Liver (tissue), 3 donors: ENCODE data around the gene GATA2.

Experiments used
- GABPA ChIP-seq, 2 donors: IDR thresholded peaks in 1 of 2; conservative IDR thresholded peaks in 1 of 2; 2 replicates each; pipeline ENCODE4 v1.6.1; 2016; ENCODE audit warnings: antibody characterized with exemption in 2 of 2, mild to moderate bottlenecking in 1 of 2, moderate library complexity in 1 of 2
- HNF4G ChIP-seq: IDR thresholded peaks from 2 replicates; pipeline ENCODE4 v1.6.1; 2016; ENCODE audit warnings: antibody characterized with exemption
- JUND ChIP-seq, 2 donors: IDR thresholded peaks; 2 replicates each; pipeline ENCODE4 v1.6.1; 2016; ENCODE audit warnings: antibody characterized with exemption in 2 of 2
- RAD21 ChIP-seq, 2 donors: IDR thresholded peaks; 2 replicates each; pipeline ENCODE4 v1.6.1; 2016; ENCODE audit warnings: antibody characterized with exemption in 2 of 2, mild to moderate bottlenecking in 2 of 2
- SP1 ChIP-seq: IDR thresholded peaks from 2 replicates; pipeline ENCODE4 v1.6.1; 2018; ENCODE audit warnings: antibody characterized with exemption, mild to moderate bottlenecking
- TAF1 ChIP-seq: conservative IDR thresholded peaks from 2 replicates; pipeline ENCODE4 v1.6.1; 2016; ENCODE audit warnings: antibody characterized with exemption, mild to moderate bottlenecking
- TF ChIP-seq, protein P1 (sequence below): fragments of 150-350 bp; IDR thresholded peaks from 2 replicates; pipeline ENCODE4 v1.5.1; 2017; ENCODE audit warnings: improper control_type of control experiment, low read depth, low read length; ENCODE audit not compliant: missing input control
- TF ChIP-seq, protein P2 (sequence below): IDR thresholded peaks from 2 replicates; pipeline ENCODE4 v1.6.1; 2016; ENCODE audit warnings: antibody characterized with exemption
- TF ChIP-seq, protein P3 (sequence below): IDR thresholded peaks from 2 replicates; pipeline ENCODE4 v1.6.1; 2016; ENCODE audit warnings: antibody characterized with exemption
- TF ChIP-seq, protein P4 (sequence below): IDR thresholded peaks from 2 replicates; pipeline ENCODE4 v1.6.1; 2016; ENCODE audit warnings: antibody characterized with exemption, mild to moderate bottlenecking
- TF ChIP-seq, protein P5 (sequence below): IDR thresholded peaks from 2 replicates; pipeline ENCODE4 v1.6.1; 2016; ENCODE audit warnings: antibody characterized with exemption
- donor health status: healthy.
- donor health status: healthy.

DNA sequence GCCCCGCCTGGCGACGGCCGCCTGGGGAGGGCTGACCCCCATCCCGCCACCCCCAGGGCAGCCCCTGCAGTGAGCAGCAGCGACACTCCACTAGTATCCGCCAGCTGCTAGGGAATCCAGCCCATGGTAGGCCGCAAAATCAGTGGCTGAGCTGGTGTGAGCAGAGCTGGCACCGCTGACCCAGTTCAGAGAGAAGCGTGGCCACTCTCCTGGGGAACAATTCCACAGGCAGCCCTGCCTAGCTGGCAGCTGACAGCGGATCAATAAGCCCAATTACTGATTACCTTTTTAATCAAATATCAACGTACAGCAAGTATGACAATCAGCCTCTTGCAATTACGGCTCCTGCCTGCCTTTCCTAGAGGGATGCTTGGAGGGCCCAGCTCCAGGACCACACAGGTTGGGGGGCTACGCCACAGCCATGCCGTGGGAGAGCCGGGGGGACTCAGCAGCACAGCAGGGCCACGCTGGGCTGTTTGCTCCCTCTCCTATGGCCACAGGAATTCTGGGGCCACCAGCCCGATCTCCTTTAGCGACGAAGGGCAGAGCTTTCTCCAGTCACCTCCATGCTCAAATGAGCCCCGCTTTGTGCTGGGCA, 40.2 kb downstream of the GATA2 start:
- TF ChIP-seq, protein P1, sequence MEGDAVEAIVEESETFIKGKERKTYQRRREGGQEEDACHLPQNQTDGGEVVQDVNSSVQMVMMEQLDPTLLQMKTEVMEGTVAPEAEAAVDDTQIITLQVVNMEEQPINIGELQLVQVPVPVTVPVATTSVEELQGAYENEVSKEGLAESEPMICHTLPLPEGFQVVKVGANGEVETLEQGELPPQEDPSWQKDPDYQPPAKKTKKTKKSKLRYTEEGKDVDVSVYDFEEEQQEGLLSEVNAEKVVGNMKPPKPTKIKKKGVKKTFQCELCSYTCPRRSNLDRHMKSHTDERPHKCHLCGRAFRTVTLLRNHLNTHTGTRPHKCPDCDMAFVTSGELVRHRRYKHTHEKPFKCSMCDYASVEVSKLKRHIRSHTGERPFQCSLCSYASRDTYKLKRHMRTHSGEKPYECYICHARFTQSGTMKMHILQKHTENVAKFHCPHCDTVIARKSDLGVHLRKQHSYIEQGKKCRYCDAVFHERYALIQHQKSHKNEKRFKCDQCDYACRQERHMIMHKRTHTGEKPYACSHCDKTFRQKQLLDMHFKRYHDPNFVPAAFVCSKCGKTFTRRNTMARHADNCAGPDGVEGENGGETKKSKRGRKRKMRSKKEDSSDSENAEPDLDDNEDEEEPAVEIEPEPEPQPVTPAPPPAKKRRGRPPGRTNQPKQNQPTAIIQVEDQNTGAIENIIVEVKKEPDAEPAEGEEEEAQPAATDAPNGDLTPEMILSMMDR = no peak
- TF ChIP-seq, protein P2, sequence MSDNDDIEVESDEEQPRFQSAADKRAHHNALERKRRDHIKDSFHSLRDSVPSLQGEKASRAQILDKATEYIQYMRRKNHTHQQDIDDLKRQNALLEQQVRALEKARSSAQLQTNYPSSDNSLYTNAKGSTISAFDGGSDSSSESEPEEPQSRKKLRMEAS = no peak
- TF ChIP-seq TAF1 (no peak), RAD21 (IDR thresholded peaks at IDR 0.05) (no peak), JUND (IDR thresholded peaks at IDR 0.05) (no peak), GABPA (IDR thresholded peaks at IDR 0.05 in 1 of 2, conservative IDR thresholded peaks at IDR 0.05 in 1 of 2) (no peak), SP1 (no peak), HNF4G (no peak)
- TF ChIP-seq, protein P3, sequence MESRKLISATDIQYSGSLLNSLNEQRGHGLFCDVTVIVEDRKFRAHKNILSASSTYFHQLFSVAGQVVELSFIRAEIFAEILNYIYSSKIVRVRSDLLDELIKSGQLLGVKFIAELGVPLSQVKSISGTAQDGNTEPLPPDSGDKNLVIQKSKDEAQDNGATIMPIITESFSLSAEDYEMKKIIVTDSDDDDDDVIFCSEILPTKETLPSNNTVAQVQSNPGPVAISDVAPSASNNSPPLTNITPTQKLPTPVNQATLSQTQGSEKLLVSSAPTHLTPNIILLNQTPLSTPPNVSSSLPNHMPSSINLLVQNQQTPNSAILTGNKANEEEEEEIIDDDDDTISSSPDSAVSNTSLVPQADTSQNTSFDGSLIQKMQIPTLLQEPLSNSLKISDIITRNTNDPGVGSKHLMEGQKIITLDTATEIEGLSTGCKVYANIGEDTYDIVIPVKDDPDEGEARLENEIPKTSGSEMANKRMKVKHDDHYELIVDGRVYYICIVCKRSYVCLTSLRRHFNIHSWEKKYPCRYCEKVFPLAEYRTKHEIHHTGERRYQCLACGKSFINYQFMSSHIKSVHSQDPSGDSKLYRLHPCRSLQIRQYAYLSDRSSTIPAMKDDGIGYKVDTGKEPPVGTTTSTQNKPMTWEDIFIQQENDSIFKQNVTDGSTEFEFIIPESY = no peak
- TF ChIP-seq, protein P4, sequence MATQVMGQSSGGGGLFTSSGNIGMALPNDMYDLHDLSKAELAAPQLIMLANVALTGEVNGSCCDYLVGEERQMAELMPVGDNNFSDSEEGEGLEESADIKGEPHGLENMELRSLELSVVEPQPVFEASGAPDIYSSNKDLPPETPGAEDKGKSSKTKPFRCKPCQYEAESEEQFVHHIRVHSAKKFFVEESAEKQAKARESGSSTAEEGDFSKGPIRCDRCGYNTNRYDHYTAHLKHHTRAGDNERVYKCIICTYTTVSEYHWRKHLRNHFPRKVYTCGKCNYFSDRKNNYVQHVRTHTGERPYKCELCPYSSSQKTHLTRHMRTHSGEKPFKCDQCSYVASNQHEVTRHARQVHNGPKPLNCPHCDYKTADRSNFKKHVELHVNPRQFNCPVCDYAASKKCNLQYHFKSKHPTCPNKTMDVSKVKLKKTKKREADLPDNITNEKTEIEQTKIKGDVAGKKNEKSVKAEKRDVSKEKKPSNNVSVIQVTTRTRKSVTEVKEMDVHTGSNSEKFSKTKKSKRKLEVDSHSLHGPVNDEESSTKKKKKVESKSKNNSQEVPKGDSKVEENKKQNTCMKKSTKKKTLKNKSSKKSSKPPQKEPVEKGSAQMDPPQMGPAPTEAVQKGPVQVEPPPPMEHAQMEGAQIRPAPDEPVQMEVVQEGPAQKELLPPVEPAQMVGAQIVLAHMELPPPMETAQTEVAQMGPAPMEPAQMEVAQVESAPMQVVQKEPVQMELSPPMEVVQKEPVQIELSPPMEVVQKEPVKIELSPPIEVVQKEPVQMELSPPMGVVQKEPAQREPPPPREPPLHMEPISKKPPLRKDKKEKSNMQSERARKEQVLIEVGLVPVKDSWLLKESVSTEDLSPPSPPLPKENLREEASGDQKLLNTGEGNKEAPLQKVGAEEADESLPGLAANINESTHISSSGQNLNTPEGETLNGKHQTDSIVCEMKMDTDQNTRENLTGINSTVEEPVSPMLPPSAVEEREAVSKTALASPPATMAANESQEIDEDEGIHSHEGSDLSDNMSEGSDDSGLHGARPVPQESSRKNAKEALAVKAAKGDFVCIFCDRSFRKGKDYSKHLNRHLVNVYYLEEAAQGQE = no peak
- TF ChIP-seq, protein P5, sequence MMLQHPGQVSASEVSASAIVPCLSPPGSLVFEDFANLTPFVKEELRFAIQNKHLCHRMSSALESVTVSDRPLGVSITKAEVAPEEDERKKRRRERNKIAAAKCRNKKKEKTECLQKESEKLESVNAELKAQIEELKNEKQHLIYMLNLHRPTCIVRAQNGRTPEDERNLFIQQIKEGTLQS = no peak
